ENCODE measurements around the gene ITGA11.

The ITGA11 gene

DNA sequence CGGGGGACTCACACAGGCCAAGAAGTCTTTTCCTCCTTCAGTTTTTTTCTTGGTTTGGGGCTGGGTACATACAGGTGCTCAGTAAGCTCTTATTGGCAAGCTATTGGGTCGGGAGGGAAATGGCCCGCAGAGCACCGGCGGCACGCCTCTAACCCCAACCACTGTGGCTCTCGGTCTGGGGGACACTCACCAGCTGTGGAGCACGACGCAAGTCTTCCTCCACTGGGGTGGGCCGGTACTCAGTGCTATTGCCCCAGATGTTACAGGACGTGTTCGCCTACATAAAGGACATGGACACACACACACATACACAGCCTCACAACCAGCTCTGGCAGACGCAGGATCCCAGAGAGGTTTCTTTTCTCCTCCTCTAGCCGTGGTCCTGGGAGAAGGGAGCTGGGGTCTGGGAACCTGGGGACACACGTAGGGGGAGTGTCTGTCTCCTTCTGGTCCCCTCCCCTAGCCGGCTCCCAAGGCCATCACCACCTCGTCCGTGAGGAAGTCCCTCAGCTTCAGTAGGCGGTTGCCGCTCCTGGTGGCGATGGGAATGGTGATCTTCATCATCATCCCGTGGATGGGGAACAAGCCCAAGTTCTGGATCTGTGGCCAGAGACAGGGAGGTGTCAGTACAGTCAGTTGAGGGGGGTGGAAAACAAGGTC is 121.0 kb downstream of the ITGA11 start:
- DNase-seq (ENCODE audit: low spot score), result no peak

DNA sequence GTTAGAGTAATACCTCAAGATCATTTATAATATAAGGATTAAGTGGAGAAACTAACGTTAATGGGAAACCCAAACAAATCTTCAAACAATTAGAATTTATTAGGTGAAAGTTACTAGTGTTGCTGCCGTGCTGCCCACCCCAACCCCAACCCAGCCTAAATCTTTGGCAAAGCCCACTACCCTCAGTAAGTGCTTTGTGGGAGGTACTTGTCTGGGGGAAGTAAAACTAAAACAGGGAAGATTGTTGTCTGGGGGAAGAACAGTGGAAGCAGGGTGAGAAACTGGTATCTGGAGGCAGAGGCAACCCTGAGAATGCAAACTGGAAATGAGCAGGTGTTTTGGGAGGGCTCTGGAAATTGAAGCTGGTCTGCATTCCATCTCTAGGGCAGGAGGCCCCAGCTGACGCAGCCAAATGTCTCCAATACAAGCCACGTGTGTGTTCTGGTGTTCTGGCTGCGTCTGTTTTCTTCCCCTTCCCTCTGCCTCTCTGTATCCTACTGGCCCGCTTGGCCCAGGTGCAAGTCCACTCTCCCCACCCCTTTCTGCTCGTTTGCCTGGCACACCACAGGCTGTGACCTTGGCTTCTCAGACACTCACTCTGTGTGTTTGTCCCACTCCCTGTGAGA is 121.7 kb downstream of the ITGA11 start:
- DNase-seq (ENCODE audit: low spot score), result no peak

DNA sequence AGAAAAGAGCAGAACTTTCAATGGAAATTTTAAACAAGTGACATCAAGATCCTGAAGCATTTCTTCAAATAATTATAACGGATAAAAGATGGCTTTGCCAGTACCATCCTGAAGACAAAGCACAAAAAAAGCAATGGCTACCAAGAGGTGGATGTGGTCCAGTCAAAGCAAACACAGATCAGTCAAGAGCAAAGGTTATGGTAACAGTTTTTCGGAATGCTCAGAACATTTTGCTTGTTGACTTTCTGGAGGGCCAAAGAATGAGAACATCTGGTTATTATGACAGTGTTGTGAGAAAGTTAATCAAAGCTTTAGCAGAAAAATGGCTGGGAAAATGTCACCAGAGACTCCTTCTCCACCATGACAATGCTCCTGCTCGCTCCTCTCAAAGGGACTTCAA is 122.9 kb downstream of the ITGA11 start:
- DNase-seq (ENCODE audit: low spot score), result no peak

- no peak for DNase-seq (ENCODE audit: low spot score)
Observed at GRCh38 chr15:68307131-68307928, 124.6 kb downstream of the ITGA11 start.

- peak; percentile 26 for DNase-seq (ENCODE audit: low spot score)
Observed at GRCh38 chr15:68305420-68305871, 126.5 kb downstream of the ITGA11 start.

DNA sequence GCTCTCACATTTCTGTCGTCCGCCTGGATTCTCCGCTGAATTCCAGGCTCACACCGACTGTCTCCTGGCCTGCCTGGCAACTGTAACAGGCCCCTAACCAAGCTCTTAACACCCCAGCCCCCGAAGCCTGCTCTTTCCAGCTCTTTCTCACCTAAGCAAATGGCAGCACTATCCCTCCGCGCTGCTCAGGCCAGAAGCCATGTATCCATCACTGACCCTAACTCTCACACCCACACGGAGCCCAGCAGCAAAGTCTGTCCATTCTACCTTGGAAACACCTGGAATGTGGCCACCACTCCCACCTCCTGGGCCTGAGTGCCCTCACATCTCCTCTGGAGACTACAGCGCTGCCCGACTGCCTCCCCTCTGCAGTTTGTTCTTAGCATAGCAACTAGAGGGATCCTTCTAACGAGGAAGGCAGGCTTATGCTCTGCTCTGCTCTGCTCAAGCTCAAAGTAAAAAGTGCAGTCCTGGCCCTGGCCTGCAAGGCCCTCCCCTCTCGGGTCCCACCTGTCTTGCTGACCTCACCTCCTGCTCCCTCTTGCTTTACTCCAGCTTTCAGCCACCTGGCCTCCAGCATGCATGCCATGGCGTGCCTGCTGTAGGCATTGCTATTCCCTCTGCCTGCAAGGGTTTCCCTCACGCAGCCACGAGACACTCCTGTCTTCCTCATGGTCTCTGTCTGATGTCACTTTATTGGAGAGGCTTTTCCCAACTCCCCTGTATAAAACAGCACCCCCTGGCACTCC is 127.2 kb downstream of the ITGA11 start:
- DNase-seq (ENCODE audit: low spot score), result no peak

- peak; percentile 73 for DNase-seq (ENCODE audit: low spot score)
Observed at GRCh38 chr15:68303560-68304436, 128.2 kb downstream of the ITGA11 start.

- no peak for DNase-seq (ENCODE audit: low spot score)
Observed at GRCh38 chr15:68303134-68303533, 128.8 kb downstream of the ITGA11 start.

- no peak for DNase-seq (ENCODE audit: low spot score)
Observed at GRCh38 chr15:68302729-68303128, 129.2 kb downstream of the ITGA11 start.

- DNase-seq (ENCODE audit: low spot score), result no peak
Observed at GRCh38 chr15:68301301-68301700, 130.7 kb downstream of the ITGA11 start.

- no peak for DNase-seq (ENCODE audit: low spot score)
Observed at GRCh38 chr15:68300115-68300940, 131.6 kb downstream of the ITGA11 start.

DNA sequence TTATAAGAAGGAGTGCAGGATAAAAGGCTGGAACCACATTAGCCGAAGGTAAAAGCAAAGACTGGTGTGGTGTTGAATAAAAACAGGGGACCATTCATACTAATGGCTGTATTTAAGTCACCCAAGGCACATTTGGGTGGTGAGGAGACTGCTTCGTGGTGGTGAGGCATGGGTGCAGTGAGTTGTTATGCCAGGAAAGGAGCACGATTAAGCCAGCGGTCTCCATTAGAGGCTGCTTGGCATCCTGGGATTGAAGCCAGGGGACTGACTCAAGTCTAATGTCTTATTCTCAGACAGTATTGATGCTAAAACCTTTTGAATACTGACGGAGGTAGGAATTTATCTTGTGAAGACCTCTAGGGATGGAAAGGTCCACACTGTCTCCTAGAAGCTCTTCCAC is 132.5 kb downstream of the ITGA11 start:
- no peak for DNase-seq (ENCODE audit: low spot score)

- no peak for DNase-seq (ENCODE audit: low spot score)
Observed at GRCh38 chr15:68298882-68299381, 133.0 kb downstream of the ITGA11 start.

DNA sequence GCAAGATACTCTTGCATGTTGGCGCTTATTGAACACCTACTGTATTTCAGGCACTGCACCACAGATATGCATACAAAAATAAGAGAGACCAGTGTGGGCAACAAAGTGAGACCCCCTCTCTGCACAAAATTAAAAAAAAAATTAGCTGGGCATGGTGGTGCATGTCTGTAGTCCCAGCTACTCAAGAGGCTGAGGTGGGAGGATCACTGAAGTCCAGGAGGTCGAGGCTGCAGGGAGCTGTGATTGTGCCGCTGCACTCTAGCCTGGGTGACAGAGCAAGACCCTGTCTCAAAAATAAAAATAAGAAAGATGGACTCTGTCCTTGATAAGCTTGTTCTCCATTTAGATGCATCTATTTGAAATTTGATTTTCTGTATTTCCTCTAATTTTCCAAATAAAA is 133.6 kb downstream of the ITGA11 start:
- no peak for DNase-seq (ENCODE audit: low spot score)

GRCh38 chr15:68295014-68295805 is 136.8 kb downstream of the ITGA11 start:
- no peak for DNase-seq (ENCODE audit: low spot score)

DNA sequence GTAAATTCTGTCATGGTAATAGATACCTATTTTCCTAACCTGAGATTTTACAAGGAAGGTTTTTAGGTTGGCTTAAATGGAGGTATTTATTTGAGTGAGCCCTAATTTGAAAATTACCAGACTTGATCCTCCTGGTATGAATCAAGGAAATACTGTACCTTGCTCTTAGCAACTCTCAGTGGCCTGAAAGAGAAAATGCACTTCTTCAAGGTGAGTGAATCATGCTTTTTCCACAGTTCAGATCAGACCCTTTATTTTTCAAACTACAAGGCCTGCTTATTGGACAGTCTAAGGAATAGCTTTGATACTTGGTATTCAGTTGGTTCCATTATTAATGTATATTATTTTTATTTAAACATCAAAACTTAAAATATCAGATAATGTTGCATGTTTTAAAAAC is 139.0 kb downstream of the ITGA11 start:
- no peak for DNase-seq (ENCODE audit: low spot score)

GRCh38 chr15:68292157-68292781 is 139.7 kb downstream of the ITGA11 start:
- no peak for DNase-seq (ENCODE audit: low spot score)

- DNase-seq (ENCODE audit: low spot score), result no peak
Observed at GRCh38 chr15:68290715-68291114, 141.2 kb downstream of the ITGA11 start.
